Panc1 (cell line): ENCODE results near the gene ZNF526.

Experiments used
- CTCF ChIP-seq: fragments of 450-650 bp; IDR thresholded peaks from 2 replicates; pipeline ENCODE4 v1.5.1; 2017; ENCODE audit warnings: mild to moderate bottlenecking
- POLR2AphosphoS5 ChIP-seq: IDR thresholded peaks from 2 replicates; pipeline ENCODE4 v1.6.1; 2012; ENCODE audit warnings: mild to moderate bottlenecking, low read depth, low read length, moderate library complexity

GRCh38 chr19:42203700-42204099 lies 16.4 kb upstream of the ZNF526 start:
- no peak for TF ChIP-seq CTCF
- no peak for TF ChIP-seq POLR2AphosphoS5
